Hematopoietic multipotent progenitor cell treated with erythropoietin and hydrocortisone succinate and interleukin-3 and kit ligand, for 17 days (in vitro differentiated cells): ENCODE data around the gene ZNF215.
"Not testable (repeated sequence)": the region's sequence is repeated elsewhere in the genome, so short reads cannot be mapped to it uniquely, and the experiment has no call there.

Source experiments
- DNase-seq: peaks from one replicate; pipeline ENCODE4 v3.0.0-alpha.2; 2015; ENCODE audit warnings: low spot score

Gene ZNF215

GRCh38 chr11:6926208-6927029, at the start of gene ZNF215:
Gene ZNF215, plus strand, starts transcription at chr11:6926426. Its CDS starts 5,847 bp downstream, at chr11:6932273.
- DNase-seq, result peak; percentile 36

GRCh38 chr11:6876914-6877313, 49.3 kb upstream of the ZNF215 start:
- DNase-seq, result no peak

- no peak for DNase-seq
These were observed 43.5 kb upstream of the ZNF215 start for GRCh38 chr11:6882751-6883150.

GRCh38 chr11:6887711-6888110, 38.5 kb upstream of the ZNF215 start:
- DNase-seq, result not testable (repeated sequence)

GRCh38 chr11:6888830-6889229, 37.4 kb upstream of the ZNF215 start:
- no peak for DNase-seq

GRCh38 chr11:6889835-6890234, 36.4 kb upstream of the ZNF215 start:
- DNase-seq, result no peak

- no peak for DNase-seq
These were observed 33.8 kb upstream of the ZNF215 start, which contains the start of gene OR2D2 for GRCh38 chr11:6892400-6892799. Gene OR2D2, minus strand, starts transcription at chr11:6892500. Its CDS starts 0 bp downstream, at chr11:6892500.

GRCh38 chr11:6894097-6894496, 32.1 kb upstream of the ZNF215 start:
- DNase-seq, result no peak

GRCh38 chr11:6895010-6895409, 31.2 kb upstream of the ZNF215 start:
- no peak for DNase-seq

GRCh38 chr11:6898911-6899310, 27.3 kb upstream of the ZNF215 start:
- DNase-seq, result no peak

GRCh38 chr11:6900327-6900999, 25.8 kb upstream of the ZNF215 start:
- no peak for DNase-seq

- DNase-seq, result not testable (repeated sequence)
These were observed 21.4 kb upstream of the ZNF215 start for GRCh38 chr11:6904804-6905203.

GRCh38 chr11:6911378-6911777, 14.8 kb upstream of the ZNF215 start:
- no peak for DNase-seq

GRCh38 chr11:6911948-6912347, 14.3 kb upstream of the ZNF215 start:
- DNase-seq, result no peak

- DNase-seq, result no peak
These were observed 6.5 kb upstream of the ZNF215 start for GRCh38 chr11:6919698-6920097.

GRCh38 chr11:6920702-6921101, 5.5 kb upstream of the ZNF215 start, which contains the start of gene OR2D3:
Gene OR2D3, plus strand, starts transcription at chr11:6921002. Its CDS starts 0 bp downstream, at chr11:6921002.
- DNase-seq, result no peak

GRCh38 chr11:6925007-6925577, 1.1 kb upstream of the ZNF215 start:
- DNase-seq, result no peak

GRCh38 chr11:6925636-6926207, 504 bp upstream of the ZNF215 start:
- DNase-seq, result no peak

GRCh38 chr11:6927030-6927617, 898 bp downstream of the ZNF215 start:
- no peak for DNase-seq

GRCh38 chr11:6928916-6929315, 2.7 kb downstream of the ZNF215 start:
- no peak for DNase-seq

- DNase-seq, result no peak
These were observed 5.0 kb downstream of the ZNF215 start for GRCh38 chr11:6931146-6931713.

- no peak for DNase-seq
These were observed 5.9 kb downstream of the ZNF215 start for GRCh38 chr11:6932145-6932544.
